Fibroblast of peridontal ligament (primary cell): ENCODE results near the gene FARP2.

Experiments
- DNase-seq: peaks from one replicate; pipeline ENCODE4 v3.0.0-alpha.2; 2010; ENCODE audit errors: extremely low read depth

The FARP2 gene

DNA sequence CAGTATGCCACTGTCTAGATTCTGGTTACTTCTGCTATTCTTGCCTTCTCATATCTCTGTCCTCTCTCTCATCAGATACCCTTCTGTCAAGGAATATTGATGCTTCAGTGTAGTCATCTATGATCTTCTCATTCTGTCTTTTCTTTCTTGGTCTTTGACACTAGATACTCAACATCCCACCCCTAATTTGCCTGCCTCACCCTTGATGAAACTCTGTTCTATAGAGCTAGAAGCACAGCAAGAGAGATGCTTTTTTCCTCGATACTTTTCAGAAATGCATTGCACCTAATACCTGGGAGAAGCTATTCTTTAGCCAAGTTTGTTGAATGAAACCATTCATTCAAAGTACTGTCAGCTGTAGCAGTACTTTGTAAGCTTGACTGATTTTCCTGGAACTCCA, 30.8 kb upstream of the FARP2 start:
- DNase-seq: no peak

DNA sequence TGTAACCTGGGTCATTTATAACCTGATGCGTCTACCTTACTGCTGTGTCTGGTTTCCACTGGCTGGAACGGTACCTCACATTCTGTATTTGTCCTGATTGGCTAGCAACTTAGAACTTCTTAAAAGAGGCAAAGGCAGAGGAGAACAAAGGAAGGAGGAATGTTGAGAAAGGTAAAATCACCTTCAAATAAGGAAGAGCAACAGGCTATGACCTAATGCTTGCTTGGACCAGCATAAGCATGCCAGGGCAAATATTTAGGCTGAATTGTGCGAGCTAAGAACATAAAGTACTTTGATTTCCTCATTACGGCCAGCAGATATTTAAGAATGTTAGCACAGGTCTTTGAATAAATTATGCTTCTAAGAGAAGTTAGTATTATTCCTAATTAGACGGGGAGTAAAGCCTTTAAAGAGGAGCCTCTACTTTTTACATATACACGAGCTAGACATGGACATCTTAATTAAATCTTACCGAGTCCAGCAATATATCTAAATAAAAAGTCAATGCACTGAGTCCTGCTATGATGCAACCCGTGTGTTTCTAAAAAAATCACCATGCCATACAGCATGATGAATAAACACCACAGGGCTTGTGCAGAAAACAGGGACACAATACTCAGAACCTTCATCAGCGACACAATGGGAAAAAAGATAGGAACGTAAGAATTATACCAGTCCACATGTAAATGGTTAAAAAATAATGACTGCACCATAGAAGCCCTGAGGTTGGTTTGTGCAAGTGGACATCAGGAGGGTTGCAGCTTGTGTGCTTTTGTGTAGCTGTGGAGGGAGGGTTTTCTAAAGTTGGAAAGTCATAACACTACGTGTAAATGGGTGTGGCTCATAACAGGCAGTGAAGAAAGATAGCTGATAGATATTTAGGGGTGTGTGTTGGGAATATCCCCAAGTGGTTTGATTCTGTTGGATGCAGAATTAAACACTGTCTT, 26.1 kb upstream of the FARP2 start:
- no peak for DNase-seq

DNA sequence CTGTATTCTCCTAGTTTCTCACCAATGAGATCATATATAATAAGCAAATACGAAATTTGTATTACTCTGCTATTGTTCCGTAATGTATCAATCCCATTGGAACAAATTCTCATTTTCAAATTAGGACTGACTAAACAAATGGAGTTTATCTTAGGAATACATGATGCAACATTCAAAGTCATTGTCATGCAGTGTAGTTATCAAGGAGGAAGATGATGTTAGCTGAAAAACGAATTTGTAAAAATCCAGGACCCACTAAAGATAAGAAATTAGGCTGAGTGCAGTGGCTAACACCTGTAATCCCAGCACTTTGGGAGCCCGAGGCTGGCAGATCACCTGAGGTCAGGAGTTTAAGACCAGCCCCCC, 25.5 kb upstream of the FARP2 start:
- DNase-seq: no peak

DNA sequence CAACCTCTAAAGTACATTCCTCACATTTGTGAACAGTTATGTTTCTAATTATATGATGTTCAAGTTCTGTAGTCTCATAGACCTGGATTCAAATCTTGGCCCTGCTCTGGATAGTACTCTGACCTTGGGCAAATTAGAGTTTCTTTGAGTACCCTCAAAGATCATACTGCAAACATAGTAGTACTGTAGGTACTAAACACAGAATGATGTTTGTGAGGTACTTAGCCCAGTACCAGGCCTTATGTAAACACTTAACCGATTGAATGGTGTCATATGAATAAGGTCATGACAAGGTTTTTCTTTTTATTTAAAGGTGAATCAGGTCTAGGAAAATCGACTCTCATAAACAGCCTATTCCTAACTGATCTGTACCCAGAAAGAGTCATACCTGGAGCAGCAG, 21.3 kb upstream of the FARP2 start:
- DNase-seq: no peak

DNA sequence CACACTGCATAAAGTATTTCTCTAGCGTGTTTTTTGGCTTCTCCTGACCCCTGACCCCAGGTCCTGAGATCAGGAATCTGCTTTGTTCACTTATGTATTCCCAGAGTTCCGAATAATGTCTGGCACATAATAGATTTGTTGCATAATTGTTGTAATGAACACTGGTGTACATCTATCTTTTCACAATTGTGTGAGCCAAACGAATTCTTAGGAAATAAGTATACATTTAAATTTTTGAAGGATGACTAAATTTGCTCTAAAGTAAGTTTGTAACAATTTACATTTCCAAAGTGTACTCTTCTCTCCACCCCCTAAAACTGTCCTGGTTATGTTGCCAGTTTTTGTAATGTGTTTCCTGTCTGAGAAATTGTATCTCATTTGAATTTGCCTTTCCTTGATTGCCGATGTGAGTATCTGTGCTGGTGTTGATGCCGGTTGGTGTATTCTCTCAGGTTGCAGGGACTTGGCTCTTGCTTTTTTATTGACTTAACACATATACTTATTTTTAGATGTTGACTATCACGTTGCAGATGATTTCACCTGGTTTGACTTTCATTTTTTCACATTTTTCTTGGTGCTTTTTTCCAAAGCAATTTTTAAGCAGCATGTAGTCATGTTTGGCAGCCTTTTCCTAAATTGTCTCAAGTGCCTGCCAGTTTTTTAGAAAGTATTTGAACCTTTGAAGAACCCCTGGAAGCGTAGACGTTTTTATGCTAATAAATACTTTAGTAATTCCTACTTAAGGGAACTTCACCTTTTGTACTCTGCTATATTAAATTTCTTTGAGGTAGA, 16.1 kb upstream of the FARP2 start:
- peak; percentile 39 for DNase-seq

DNA sequence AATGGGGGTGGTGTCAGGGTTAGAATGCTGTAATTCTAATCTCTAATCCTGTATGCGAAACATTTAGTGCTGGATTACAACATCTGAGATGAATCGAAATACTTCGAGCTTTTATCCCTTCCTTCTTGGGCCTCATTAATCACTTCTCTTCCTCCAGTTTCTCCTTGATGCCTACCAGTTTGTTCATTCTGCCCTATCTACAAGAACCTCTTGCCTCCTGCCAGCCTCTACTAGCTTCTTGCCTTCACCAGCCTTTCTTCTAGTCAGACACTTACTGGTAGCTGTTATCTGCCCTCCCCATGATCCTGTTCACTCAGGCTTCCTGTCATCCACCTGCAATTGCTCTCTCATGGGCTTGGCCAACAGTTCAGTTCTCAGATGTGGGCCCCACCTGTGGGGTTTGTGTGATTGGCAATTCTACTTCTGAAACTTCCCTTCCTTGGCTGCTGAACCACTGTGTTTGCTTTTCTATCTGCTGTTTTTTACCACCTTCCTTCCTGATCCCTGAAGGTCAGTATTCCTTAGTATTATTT, 15.4 kb upstream of the FARP2 start:
- no peak for DNase-seq

DNA sequence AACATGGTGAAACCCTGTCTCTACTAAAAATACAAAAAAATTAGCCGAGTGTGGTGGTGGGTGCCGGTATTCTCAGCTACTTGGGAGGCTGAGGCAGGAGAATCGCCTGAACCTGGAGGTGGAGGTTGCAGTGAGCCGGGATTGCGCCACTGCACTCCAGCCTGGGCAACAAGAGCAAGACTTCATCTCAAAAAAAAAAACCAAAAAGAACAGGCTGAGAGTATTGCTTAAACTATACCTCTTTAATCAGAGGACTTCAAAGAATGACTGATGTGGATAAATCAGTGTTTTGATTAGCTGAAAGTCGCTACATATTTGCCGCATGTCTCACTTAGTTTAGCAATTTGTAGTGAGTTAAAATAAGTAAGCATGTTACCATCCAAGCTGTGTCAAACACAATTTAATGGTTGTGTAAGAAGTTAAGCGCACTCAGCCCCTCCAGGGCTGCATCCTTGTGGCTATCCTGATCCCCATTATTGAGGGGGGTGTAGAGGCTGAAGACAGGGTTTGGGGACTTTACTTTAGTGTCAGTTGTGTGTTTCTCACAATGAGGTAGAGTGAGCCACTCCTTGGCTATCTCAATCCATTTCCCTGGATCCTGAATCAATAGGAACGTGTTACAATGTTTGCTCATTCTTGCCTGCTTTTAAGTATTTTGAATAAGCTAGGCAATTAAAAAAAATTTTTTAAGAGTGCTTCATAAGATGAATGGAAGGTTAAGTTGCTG, 11.0 kb upstream of the FARP2 start:
- peak; percentile 49 for DNase-seq

DNA sequence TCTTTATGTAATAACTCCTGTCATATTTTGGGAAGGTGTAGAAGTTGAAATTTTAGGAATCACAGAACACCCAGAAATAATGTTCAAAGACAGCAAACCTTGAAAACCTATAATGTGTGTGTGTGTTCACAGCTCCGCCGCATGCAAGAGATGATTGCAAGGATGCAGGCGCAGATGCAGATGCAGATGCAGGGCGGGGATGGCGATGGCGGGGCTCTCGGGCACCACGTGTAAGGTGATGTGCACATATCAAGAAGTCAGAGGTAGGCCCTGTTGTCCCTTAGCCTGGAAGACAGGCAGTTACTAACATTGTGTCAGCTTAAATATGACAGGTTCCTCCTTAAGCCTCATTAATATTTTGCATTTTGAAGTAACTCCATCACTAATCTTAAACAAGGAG, 6.1 kb upstream of the FARP2 start:
- DNase-seq: no peak

DNA sequence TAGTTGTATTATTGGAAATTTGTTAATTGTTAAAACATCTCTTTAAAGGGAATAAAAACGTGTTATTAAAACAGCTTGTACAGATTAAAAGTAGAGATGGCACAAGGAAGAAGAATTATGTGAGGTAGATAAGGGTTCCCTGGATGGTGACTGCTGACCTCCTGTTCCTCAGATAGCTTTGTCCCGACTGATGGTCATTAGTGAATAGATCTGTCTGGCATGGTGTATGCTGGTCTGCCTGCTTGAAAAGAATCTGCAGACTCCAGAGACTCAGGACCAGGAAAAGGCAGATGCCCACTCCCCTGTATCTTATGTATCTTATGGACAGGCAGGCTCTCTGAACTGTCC, 5.6 kb upstream of the FARP2 start:
- DNase-seq: no peak

DNA sequence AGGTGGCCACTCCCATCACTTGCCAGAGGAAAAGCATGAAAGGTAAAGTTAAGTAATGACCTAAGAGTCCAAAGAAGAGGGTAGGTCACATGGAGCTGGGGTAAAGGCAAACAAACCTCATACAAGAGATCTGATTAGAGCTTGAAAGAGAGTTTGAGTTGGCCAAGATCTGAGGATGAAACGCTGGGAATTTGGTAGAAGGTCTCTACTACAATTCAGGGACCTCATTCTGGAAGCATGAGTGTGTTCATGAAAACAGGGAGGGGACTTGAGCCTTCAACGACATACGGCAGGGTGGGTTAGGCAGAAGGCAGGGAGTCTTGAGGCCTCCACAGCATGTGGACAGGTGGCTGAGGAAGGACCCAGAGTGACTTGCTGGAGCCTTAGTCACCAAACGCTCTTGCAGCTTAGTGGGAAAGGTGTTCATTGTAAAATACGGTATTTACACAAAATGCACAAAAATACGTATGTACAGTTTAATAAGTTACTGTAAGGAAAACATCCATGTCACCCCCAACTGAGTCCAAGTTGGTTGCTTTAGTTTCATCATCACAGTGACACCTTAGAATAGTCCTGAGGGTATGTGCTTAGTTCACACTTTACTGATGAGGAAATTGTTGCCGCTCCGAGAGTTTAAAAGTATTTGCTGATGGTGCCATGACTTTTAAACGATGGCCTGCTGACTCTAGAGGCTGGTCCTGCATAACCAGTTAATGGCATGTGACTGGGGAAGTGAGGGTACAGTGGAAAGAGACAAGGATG, 5.0 kb upstream of the FARP2 start:
- no peak for DNase-seq

DNA sequence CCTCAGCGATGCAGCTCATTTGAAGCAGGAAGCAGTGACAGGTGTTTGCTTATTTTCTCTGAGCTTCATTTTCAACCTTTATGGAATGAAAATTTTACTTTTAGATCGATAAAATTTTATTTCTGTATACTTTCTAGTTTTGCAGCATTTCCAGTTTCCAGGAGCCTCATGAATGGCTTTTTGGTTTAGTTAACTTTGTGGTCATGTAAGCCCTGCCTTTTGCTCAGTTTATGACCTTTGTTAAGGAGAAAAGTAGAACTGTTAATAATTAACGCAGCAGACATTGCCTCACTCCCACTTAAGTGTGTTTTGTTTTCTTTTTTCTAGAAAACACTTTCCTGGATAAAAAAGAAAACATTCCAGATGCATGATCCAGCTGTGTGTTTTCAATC, 4.4 kb upstream of the FARP2 start:
- no peak for DNase-seq

DNA sequence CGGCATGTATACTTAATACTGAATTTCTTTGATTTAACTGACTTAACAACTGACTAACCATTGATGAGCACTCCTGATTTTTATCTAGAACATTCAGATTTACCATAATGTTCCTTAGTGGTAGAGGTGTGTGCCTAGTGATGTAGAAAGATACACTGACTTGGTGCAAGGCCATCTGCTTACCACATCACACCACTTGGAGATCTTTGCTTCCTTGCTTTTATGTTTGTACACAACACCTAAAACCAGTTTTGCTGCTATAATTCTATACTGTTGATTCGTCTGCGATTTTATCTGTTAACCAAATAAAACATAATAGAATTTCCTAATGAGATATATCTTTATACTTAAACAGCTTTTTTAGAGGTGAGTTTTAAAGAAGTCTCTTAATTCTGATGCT, 3.9 kb upstream of the FARP2 start:
- DNase-seq: no peak

DNA sequence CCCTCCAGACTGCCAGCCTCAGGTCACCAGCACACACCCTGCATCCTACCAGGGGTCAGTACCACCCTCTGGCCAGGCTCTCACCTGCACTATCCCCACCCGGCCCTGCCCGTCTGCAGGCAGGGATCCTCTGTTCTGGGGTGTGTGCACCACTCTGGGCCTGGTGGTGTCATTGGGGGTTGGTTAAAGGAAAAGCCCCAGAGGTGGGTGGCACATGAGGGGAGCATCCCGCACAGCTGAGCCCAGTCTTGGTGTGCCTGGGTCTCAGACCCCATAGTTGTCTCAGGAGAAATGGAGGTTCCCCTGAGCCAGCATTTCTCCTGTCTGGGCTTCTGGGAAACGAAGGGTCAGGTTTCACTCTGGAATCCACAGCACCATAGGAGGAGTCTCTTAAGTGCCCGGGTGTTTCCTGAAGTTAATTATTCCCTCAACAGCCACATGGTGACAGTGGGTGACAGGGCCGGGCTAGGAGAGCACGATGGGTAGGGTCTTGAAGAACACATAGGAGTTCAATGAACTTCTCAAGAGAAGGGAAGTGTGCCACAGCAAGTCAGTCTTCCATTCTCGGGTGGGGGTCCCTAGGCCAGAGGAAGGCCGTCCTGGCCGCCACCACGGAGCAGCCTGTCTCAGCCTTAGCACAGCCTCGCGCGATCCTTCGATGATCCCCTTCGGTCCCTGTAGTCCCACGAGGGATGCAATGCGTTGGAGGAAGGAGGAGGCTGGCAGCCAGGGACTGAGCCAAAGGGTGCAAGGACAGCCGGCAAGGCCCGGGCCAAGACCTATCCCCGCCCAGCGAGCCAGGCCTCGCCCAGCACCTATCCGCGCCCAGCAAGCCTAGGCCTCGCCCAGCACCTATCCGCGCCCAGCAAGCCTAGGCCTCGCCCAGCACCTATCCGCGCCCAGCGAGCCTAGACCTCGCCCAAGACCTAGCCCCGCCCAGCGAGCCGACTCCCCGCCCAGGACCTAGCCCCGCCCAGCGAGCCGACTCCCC, 1.1 kb upstream of the FARP2 start:
- DNase-seq: peak; percentile 35

DNA sequence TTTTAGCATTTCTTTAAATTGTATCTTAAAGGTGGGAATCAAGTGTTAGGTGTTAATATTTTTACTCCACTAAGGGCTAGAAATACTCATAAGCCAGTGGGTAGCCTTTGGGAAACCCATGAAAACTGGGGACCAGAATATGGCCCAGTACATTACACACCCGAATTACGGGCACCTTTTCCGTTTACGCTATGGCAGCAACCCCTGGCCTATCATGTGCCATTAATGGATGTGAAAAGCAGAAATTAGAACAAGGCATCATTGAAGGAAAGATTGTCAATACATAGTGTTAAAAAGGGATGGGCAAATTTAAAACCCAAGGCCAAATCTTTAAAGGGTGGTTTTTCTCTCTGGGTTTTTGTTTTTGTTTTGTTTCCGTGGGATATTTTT, 781 bp downstream of the FARP2 start:
- no peak for DNase-seq

DNA sequence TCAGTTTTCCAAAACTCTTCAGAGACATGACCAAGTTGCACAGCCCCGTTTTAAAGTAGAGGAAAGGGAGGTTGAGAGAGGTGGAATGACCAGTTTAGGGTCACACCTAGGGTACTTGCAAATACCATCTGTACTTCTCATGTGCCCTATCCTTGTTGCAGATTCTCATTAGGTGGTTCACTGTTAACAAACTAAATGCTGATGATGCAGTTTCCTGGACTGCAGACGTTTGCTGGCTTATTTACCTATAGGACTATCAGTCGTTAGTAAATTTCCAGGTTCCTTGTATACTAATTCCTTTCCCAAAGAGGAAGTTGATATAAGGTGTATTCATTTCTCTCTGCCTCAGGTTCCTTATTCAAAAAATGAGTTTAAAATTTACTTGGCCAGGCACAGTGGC, 1.4 kb downstream of the FARP2 start:
- no peak for DNase-seq

DNA sequence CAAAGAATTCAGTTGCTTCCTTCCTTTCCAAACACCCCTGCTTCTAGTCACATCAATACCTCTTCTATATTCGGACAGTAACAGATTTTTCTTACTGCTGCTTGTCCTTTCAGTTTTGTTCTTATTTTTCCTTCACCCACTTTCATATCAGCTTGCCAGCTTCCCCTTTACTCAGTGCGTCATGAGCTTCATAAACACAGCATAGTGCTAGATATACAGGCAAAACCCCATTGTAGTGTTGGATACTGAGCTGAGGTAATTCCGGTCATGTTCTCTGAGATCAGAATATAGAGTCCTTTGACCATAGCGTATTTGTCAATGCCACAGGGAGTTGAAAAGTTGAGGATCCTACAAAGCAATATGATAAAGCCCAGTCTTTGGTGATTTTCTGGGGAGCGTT, 2.4 kb downstream of the FARP2 start:
- peak; percentile 27 for DNase-seq

DNA sequence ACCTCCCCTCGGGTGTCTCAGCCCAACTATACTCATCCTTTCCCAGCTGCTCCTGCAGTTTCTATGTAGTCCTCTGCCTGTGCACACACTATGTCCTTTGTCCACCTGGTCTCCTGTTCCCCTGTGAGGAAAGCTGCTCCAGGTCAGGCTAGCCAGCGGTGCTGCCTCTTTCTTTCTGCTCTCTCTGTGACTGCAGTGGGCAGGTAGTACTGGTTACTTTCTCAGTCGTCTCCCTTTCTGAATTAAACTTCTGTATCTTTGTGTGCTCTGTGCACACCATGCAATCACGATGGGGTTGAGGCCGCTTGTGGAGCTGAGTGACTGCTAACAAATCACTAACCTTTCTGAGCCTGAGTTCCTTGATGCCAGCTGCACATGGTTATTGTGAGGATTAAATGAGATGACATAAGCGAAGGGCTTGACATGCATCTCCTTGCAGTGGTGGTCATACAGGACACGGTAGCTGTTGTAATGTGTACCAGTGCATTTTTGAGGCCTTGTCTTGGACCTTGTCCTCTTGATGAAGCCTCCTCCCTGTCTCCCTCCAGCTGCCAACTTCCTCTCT, 3.5 kb downstream of the FARP2 start:
- DNase-seq: no peak

DNA sequence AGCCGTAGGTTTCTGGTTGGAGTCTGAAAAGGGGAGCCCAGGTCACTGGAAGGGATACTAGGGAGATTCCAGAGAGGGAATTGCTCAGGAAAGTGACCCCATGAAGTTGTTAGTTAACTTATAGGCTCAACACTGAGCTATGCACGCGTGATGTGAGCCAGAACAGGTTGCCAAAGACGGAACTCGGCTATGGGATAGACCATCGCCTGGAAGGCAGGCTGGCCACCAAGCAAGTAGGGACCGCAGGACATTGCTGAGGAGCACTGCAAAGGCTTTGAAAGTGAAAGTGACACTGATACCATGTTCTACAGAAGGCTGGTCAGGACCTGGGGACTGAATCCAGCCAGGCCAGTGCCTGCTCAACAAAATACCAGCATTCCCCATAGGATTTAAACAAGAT, 7.3 kb downstream of the FARP2 start:
- no peak for DNase-seq

DNA sequence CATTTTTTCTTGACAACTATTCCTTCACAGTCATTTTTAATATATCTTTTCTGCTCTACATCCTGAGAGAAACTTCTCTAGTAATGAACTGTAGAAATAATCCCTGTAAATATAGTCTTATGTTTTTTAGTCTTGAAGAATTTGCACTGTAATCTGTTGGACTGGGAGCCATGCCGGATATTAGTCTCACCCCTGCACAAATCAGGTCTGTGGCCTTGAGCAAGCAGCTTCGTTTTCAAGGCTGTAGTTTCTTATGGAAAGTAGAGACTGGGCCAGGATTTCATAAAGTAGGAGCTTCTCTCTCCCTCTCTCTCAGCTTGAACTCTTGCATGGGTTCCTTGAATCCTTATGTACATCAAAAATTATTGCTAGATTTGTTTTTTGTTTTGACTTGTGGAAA, 8.7 kb downstream of the FARP2 start:
- DNase-seq: no peak

DNA sequence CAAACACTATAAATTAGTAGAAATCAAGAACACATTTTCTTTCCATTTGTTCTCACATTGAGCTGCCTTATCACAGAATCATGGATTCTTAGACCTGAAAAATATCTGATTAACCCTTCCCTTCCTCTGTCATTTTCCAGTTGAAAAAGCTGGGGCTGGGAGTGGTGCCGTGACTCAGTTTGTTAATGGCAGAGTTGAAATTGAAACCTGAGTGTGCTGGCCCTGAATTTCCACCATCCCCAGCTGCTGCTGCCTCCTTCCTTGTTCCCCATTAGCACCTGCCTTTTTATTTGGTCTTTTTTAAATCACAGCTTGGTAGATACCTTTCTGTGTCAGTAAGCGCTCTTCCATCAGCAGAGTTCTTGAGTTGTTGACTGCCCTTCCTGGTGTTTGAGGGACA, 10.6 kb downstream of the FARP2 start:
- no peak for DNase-seq
